Activated naive CD4-positive, alpha-beta T cell treated with anti-CD3 and anti-CD28 coated beads, Interleukin-2, amount 10 ng/mL, durations not matched to agents 7 days and 5 days (primary cell): ENCODE measurements around the gene NRG3.

ENCODE experiments used
- CTCF ChIA-PET: fragments of 350-600 bp; sonication (Branson Sonifier 250); formaldehyde crosslinking; loops from one replicate; lab custom pipeline; 2021; ENCODE audit warnings: antibody characterized with exemption; lab: Charles Lee
- DNase-seq: peaks from one replicate; pipeline ENCODE4 v3.0.0-alpha.2; 2020
- H3K27ac Mint-ChIP-seq: one replicate; pipeline ENCODE4 v1.8.0; 2021; ENCODE audit warnings: mild to moderate bottlenecking, moderate library complexity, mixed read lengths
- H3K27me3 Mint-ChIP-seq: one replicate; pipeline ENCODE4 v1.8.0; 2021; ENCODE audit warnings: mild to moderate bottlenecking, mixed read lengths
- H3K36me3 Mint-ChIP-seq: one replicate; pipeline ENCODE4 v1.8.0; 2021; ENCODE audit warnings: mixed read lengths
- H3K4me1 Mint-ChIP-seq: one replicate; pipeline ENCODE4 v1.8.0; 2021; ENCODE audit warnings: mixed read lengths
- H3K4me3 Mint-ChIP-seq: one replicate; pipeline ENCODE4 v1.8.0; 2021; ENCODE audit warnings: mild to moderate bottlenecking, moderate library complexity, mixed read lengths
- H3K9me3 Mint-ChIP-seq: one replicate; pipeline ENCODE4 v1.8.0; 2021; ENCODE audit warnings: mixed read lengths

The NRG3 gene

DNA sequence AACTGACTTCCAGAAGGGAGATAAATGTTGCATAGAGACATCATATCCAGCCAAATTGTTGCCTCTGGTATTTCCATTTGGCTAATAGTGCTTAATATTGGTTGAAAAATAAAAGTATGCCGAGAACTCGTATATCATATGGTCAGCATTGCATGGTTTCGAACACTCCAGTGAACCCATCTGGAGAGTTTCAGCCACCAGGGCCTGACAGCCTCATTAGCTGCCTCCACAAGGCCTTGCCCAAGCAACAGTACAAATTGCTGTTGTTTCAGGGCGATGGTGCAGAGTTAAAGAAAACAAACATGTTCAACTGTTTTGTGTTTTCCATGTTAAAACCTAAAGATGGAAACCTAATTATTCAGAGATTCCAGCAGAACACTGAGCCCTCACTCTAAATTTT, 28.5 kb downstream of the NRG3 start:
- H3K9me3 Mint-ChIP-seq: no peaks in the 10 kb centered on the region
- no peaks in the 10 kb centered on the region for H3K36me3 Mint-ChIP-seq
- DNase-seq: no peak
- no peak overlapping the region for H3K4me3 Mint-ChIP-seq
- no peaks in the 10 kb centered on the region for H3K4me1 Mint-ChIP-seq
- H3K27me3 Mint-ChIP-seq: no peaks in the 10 kb centered on the region
- H3K27ac Mint-ChIP-seq: no peak overlapping the region
- CTCF ChIA-PET: no interaction called here

DNA sequence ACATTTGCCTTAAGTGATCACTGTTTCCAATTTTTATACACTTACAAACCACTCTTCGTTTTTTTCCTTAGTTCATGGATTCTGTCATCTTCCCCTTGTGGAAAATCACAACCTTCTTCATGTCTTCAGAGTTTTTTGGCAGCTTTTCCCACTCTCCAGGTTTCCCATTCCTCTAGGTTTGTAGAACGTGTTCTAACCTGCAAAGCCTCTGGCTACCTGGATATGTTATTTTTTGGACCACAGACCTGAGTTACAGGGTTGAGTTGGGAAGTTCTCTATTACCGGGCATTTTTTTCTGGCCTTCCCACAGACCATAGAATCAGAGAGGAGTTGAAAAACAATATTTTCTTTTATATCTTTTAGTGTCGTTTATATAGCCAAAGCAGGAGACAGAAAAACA, 30.2 kb downstream of the NRG3 start:
- H3K36me3 Mint-ChIP-seq: no peaks in the 10 kb centered on the region

DNA sequence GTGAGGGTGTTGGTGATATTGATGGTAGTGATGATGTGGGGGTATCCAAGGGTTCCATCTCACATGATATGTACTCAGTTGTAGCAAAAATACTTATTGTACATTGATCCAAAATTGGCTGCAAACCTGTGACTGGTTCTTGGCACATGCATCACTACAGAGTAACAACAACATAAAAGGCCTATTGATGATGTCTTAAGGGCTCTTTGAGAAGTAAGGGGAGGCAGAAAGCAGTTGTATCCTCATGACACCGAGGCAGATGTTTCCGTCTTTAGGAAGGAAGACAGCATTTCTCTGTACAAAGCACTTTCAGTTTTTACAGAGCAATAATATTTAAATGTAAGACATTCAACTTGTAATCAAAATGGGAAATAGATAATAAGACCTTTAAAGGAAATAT, 34.5 kb downstream of the NRG3 start:
- no peaks in the 10 kb centered on the region for H3K4me1 Mint-ChIP-seq
- no peaks in the 10 kb centered on the region for H3K36me3 Mint-ChIP-seq
- H3K27me3 Mint-ChIP-seq: no peaks in the 10 kb centered on the region
- CTCF ChIA-PET: no interaction called here
- DNase-seq: no peak
- H3K27ac Mint-ChIP-seq: no peak overlapping the region
- no peaks in the 10 kb centered on the region for H3K9me3 Mint-ChIP-seq
- H3K4me3 Mint-ChIP-seq: no peak overlapping the region

More for the DNA sequence above, 30.2 kb downstream of the NRG3 start:
- Mint-ChIP-seq H3K27me3 (no peaks in the 10 kb centered on the region), H3K27ac (no peak overlapping the region), H3K4me1 (no peaks in the 10 kb centered on the region), H3K4me3 (no peak overlapping the region), H3K9me3 (no peaks in the 10 kb centered on the region)
- DNase-seq: no peak
- CTCF ChIA-PET: no interaction called here

DNA sequence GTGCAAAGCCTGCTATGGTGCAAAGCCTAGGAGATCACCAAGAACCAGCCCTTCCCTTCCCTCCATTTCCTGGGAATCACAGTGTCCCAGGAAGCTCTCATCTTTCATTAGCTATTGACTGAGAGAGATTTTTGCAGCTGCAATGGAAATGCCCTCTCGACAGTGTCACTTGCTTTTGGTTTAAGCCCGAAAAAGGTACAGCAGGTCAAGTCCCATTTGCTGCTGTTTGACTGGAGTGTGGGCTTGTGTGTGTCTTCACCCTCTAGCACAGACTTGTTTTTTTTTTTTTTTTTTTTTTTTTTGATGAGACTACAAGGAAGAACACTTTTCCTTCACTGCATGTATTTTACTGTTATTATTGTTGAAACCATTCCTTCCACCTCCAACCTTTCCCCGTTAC, 36.3 kb downstream of the NRG3 start:
- no peak for DNase-seq
- CTCF ChIA-PET: no interaction called here
- Mint-ChIP-seq H3K27ac (no peak overlapping the region), H3K27me3 (no peaks in the 10 kb centered on the region), H3K4me3 (no peak overlapping the region), H3K4me1 (no peaks in the 10 kb centered on the region), H3K36me3 (no peaks in the 10 kb centered on the region), H3K9me3 (no peaks in the 10 kb centered on the region)

DNA sequence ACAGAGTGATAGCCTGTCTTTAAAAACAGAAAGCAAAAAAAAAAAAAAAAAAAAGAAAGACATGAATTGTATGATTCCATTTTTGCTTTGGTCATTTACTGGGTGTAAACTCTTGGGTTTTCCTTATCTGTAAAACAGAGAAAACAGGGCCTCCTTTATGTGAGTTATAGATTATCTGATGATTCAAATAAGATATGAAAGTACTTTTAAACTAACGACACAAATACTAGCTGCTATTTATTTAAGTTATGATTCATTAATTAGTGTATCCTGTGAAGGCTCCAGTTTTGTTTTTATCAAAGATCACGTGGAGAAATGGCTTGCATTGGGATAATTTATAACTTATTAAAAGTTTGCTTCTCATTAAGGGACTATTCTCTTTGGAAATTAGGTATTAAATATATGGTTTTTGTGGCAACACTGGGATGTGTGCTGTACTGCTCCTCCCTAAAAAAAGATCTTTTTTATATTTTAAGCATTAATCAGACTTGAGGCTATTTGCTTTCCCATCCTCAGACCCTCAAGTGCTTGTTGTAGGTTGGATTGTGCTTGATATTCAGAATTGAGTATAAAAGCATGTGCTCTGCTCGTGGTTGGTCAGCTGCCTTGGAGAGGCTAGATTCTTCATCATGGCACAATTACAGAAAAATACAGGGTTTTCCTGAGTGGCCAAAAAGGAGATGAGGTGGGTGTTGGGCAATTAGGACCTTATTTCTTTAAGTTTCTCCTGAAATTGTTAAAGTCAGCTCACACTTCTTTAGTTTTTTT, 39.9 kb downstream of the NRG3 start:
- Mint-ChIP-seq H3K27ac (no peak overlapping the region), H3K27me3 (no peaks in the 10 kb centered on the region), H3K4me1 (no peaks in the 10 kb centered on the region), H3K4me3 (no peak overlapping the region), H3K36me3 (no peaks in the 10 kb centered on the region), H3K9me3 (no peaks in the 10 kb centered on the region)
- CTCF ChIA-PET: no interaction called here
- DNase-seq: no peak

DNA sequence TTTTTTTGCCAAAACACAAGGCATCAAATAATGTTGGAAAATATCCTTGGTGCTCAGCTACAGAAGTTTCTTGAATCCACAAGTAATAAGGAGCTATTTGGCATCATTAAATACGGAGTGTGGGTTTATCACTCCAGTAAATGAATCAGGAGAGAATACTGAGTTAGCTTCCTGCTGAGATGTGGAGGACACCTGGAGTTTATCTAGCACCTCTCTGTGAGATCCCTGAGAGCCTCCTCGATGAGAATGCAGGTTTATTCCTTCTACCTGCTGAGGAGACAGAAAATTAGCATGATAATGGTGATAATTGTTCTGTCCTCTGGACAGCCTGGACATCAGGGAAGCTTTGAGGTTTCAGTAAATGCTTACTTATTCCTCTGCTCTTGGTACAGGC, 40.5 kb downstream of the NRG3 start:
- Mint-ChIP-seq H3K4me3 (no peak overlapping the region), H3K27me3 (no peaks in the 10 kb centered on the region), H3K27ac (no peak overlapping the region), H3K4me1 (no peaks in the 10 kb centered on the region), H3K36me3 (no peaks in the 10 kb centered on the region), H3K9me3 (no peaks in the 10 kb centered on the region)
- DNase-seq: no peak
- CTCF ChIA-PET: no interaction called here

DNA sequence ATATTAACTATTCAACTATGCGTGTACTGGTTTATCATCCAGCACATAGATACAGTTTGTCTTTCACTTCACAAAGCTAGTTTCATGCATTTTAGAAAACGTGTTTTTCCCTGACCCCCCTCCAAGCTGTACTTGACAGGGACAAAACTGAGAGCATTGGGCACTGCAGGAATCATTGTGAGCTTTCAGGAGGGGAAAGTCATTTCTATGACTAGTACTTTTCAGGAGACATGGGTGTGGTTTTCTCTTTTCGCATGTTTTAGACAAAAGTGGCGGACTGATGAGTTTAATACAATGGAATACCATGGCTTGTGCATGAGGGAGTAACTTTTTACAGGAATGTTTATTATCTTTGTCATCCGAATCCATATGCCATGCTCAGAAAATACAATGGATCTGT, 42.7 kb downstream of the NRG3 start:
- CTCF ChIA-PET: no interaction called here
- Mint-ChIP-seq H3K27me3 (no peaks in the 10 kb centered on the region), H3K36me3 (no peaks in the 10 kb centered on the region), H3K4me3 (no peak overlapping the region), H3K27ac (no peak overlapping the region), H3K9me3 (no peaks in the 10 kb centered on the region), H3K4me1 (no peaks in the 10 kb centered on the region)
- no peak for DNase-seq

DNA sequence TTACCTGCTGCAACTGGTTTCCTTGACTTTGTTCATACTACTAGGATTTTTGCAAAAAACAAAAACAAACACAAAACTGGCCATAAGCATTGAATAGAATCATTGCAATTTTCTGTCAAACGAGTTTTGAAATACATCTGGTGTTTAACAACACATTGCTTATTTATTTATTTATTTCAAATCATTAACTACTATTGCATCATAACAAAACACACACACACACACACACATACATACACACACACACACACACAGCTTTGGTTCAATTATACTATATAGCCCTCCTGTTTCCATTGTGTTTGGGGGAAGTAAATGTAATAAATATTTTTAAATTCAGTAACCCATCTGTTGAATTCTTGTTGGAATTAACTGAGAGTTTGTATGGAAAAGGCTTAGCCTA, 43.8 kb downstream of the NRG3 start:
- H3K36me3 Mint-ChIP-seq: no peaks in the 10 kb centered on the region
- H3K27ac Mint-ChIP-seq: no peak overlapping the region
- H3K9me3 Mint-ChIP-seq: no peaks in the 10 kb centered on the region
- CTCF ChIA-PET: no interaction called here
- no peak overlapping the region for H3K4me3 Mint-ChIP-seq
- no peak for DNase-seq
- no peaks in the 10 kb centered on the region for H3K27me3 Mint-ChIP-seq
- H3K4me1 Mint-ChIP-seq: no peaks in the 10 kb centered on the region

DNA sequence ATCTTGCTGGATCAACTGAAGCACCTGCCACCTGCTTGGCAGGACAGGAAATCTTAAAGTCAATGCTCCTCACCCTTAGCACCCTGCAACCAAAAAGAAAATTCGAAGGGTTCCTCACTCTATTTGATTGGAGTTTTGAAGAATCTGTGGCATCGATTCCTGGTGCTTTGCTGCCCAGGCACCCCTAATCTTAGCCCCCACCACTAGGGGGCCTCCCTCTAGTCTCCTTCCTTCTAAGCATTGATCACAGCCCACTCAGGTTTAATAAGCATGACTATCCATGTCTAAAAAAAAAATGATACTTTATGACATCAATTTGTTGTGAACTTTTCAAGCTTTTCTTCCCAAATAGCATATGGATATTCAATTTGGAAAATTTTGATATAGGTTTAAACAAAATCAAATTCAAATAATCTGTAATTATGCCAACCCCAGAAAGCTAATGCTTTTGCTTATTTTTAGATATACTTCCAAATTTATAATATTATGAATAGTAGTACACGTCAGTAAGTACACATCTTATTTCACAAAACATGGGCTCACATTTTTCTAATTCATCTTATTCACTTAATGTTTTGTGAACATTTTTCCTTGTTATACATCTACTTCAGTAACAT, 45.3 kb downstream of the NRG3 start:
- peak; percentile 21 for DNase-seq
- no peaks in the 10 kb centered on the region for H3K36me3 Mint-ChIP-seq
- H3K9me3 Mint-ChIP-seq: no peaks in the 10 kb centered on the region
- no peaks in the 10 kb centered on the region for H3K27me3 Mint-ChIP-seq
- CTCF ChIA-PET: no interaction called here
- H3K27ac Mint-ChIP-seq: no peak overlapping the region
- H3K4me3 Mint-ChIP-seq: no peak overlapping the region
- no peaks in the 10 kb centered on the region for H3K4me1 Mint-ChIP-seq

DNA sequence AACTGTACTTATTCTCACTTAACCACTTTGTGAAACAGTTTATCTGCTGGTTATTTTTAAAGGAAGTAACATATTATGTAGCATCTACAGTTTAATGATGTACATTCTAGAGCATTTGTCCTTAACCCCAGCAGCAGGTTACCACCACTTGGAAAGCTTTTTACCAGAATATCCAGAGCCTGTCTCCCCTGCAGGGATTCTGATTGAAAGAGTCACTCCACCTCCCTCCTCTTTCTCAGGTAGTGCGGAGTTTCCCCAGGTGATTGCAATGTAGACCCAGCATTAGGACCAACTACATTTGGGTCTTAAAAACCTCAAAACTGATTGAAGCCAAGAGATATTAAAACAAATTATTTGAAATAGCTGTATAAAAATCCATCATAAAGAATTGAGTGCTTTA, 53.1 kb downstream of the NRG3 start:
- CTCF ChIA-PET: no interaction called here

DNA sequence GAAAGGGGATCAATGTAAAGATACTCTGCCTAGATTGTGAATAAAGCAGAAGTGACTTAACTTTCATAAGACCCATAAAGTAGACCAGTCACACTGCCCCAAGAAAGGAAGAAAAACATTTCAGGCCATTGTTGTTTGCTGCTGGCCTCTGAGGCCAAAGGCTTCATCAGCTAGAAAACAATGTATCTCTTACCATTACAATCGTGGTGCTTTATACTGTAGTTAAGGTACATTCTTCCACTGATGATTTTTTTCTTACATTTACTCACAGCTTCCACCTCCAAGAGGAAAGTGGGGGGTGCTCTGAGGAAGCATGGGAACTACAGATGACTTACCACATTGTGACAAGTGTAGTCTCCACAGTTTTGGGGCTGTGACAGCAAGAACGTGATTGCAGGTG, 68.6 kb downstream of the NRG3 start:
- no peak overlapping the region for H3K4me3 Mint-ChIP-seq
- no peaks in the 10 kb centered on the region for H3K36me3 Mint-ChIP-seq
- DNase-seq: no peak
- H3K4me1 Mint-ChIP-seq: no peaks in the 10 kb centered on the region
- no peaks in the 10 kb centered on the region for H3K27me3 Mint-ChIP-seq
- CTCF ChIA-PET: no interaction called here
- H3K9me3 Mint-ChIP-seq: peaks cover 1% of the 10 kb centered on the region
- H3K27ac Mint-ChIP-seq: no peak overlapping the region

More for the DNA sequence above, 53.1 kb downstream of the NRG3 start:
- H3K27ac Mint-ChIP-seq: no peak overlapping the region
- no peak overlapping the region for H3K4me3 Mint-ChIP-seq
- no peaks in the 10 kb centered on the region for H3K27me3 Mint-ChIP-seq
- no peaks in the 10 kb centered on the region for H3K9me3 Mint-ChIP-seq
- H3K36me3 Mint-ChIP-seq: no peaks in the 10 kb centered on the region
- DNase-seq: no peak
- H3K4me1 Mint-ChIP-seq: no peaks in the 10 kb centered on the region

DNA sequence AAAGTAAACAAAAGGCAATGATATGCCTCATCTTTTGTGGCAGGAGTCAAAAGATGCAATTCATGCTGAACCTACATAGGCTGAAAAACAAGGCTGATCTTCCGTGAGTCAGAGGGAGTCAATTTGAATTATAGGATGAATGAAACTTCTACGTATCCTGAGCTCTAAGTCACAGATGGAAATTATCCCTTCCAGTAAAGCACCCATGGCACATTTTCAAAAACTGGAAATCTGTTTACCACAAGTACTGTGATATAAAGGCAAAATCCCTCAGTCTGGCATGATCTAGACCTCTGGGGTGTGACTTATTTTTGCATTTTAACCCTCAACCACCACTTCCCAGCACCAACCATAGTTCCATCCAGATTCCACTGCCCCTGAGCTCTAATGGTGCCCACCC, 69.6 kb downstream of the NRG3 start:
- peaks cover 1% of the 10 kb centered on the region for H3K9me3 Mint-ChIP-seq
- DNase-seq: no peak

DNA sequence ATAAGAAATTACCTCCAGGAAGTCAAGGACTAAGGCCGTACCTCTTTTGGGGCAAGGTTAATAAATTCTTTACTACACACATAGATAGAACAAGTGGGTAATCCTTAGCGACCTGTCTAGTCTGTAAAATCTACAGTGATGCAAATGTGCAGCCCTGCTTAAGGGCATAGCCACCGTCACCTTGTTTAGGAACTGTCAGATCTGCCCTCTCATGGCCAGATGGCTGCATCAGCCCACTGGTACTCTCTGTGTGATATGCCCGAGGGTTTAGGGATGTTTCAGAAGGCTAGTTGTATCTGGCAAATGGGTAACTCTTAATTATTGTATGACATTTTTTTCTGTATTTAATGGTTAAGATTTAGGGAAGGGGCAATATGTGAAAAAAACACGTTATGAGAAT, 74.3 kb downstream of the NRG3 start:
- no peaks in the 10 kb centered on the region for H3K27me3 Mint-ChIP-seq
- no peak for DNase-seq
- H3K4me3 Mint-ChIP-seq: no peak overlapping the region
- H3K9me3 Mint-ChIP-seq: peaks cover 1% of the 10 kb centered on the region
- CTCF ChIA-PET: no interaction called here
- H3K4me1 Mint-ChIP-seq: no peaks in the 10 kb centered on the region
- H3K27ac Mint-ChIP-seq: no peak overlapping the region
- H3K36me3 Mint-ChIP-seq: no peaks in the 10 kb centered on the region

More for the DNA sequence above, 69.6 kb downstream of the NRG3 start:
- Mint-ChIP-seq H3K27ac (no peak overlapping the region), H3K4me3 (no peak overlapping the region), H3K27me3 (no peaks in the 10 kb centered on the region), H3K4me1 (no peaks in the 10 kb centered on the region), H3K36me3 (no peaks in the 10 kb centered on the region)
- CTCF ChIA-PET: no interaction called here

DNA sequence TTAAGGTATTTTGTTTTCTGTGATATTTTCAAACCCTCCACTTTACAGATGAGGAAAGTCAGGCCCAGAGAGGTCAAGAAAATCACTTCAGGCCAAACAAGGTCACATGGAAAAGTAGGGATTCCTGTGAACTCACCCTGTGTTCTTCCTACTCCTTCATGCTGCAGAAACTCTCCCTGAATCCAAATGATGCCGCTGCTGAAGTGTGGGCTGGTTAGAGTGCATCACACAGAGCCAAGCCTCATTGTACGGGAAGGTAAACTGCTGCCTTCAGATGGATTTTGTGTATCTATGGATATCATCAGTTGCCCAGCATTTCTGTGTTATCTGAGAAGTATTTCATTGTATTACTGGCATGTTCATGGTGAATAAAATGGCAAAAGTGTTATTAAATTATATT, 75.4 kb downstream of the NRG3 start:
- CTCF ChIA-PET: no interaction called here
- Mint-ChIP-seq H3K27ac (no peak overlapping the region), H3K4me3 (no peak overlapping the region), H3K36me3 (no peaks in the 10 kb centered on the region), H3K9me3 (peaks cover 1% of the 10 kb centered on the region), H3K4me1 (no peaks in the 10 kb centered on the region), H3K27me3 (no peaks in the 10 kb centered on the region)
- DNase-seq: no peak

DNA sequence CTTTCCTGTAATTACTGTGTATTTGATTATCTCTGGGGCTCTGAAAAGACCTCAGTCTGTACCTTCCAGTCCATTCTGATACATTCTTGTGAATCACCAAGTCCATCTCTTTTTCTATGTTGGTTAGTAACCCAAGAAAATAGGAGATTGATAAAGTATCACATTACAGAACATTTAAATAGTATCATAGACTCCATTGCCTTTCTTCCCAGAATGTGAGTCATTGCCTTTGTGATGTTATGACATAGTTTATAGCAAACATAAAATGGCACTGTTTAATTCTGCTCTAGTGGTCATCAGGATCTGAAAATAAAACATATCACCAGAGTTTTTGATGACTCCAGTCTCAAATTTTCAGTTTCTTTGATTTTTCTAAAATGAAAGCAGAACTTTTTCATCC, 78.4 kb downstream of the NRG3 start:
- no peak overlapping the region for H3K4me3 Mint-ChIP-seq
- no peaks in the 10 kb centered on the region for H3K36me3 Mint-ChIP-seq
- DNase-seq: no peak
- no peaks in the 10 kb centered on the region for H3K9me3 Mint-ChIP-seq
- CTCF ChIA-PET: no interaction called here
- H3K27ac Mint-ChIP-seq: no peak overlapping the region
- no peaks in the 10 kb centered on the region for H3K4me1 Mint-ChIP-seq
- H3K27me3 Mint-ChIP-seq: no peaks in the 10 kb centered on the region
